Measurements from ENCODE around the gene INPP5E.

INPP5E gene

DNA sequence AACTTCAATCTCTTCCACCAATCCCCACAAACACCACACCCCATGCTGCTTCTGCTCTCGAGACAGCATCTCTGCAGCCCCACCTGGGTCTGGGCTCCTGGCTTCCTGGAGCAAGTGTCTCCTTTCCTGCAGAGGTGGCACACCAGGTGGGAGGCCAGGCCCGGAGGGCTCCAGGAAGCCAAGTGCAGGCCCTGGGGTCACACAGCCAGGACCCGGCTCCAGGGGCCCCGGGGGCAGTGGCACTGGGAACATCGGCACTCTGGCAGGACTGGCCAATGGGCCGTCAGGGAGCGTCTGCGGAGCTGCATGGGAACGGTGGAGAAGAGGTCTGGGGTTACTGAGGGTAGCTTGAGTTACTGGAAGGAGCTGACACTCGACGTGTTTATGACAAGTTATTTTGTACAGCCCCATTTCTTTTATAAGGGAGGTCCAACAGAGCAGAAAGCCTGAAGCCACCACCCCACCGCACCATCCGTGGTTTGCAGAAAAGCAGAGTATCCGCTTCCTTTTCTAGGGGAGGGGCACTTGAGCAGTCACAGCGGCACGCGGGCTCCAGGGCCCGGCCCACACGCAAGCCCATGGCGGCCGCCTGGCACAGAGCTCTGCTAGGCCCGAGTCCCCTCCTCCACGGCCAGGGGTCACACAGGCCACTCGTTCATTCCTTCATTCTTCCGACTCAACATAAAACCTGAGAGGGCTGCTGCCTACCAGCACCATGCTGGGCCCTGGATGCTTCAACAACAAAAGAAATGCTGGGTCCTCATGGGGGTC is 14.6 kb upstream of the INPP5E start:
- H3K79me2 ChIP-seq (ENCODE audit: insufficient read depth, low read length), result no peaks in the 10 kb centered on the region
- H3K4me2 ChIP-seq (ENCODE audit: low read depth, low read length, poor library complexity, severe bottlenecking), result no peak overlapping the region
- H4K20me1 ChIP-seq (ENCODE audit: insufficient read depth, low read length, poor library complexity, severe bottlenecking), result no peaks in the 10 kb centered on the region
- H3K4me3 ChIP-seq (ENCODE audit: low read length, poor library complexity, severe bottlenecking), result no peak overlapping the region
- TF ChIP-seq, protein P1, sequence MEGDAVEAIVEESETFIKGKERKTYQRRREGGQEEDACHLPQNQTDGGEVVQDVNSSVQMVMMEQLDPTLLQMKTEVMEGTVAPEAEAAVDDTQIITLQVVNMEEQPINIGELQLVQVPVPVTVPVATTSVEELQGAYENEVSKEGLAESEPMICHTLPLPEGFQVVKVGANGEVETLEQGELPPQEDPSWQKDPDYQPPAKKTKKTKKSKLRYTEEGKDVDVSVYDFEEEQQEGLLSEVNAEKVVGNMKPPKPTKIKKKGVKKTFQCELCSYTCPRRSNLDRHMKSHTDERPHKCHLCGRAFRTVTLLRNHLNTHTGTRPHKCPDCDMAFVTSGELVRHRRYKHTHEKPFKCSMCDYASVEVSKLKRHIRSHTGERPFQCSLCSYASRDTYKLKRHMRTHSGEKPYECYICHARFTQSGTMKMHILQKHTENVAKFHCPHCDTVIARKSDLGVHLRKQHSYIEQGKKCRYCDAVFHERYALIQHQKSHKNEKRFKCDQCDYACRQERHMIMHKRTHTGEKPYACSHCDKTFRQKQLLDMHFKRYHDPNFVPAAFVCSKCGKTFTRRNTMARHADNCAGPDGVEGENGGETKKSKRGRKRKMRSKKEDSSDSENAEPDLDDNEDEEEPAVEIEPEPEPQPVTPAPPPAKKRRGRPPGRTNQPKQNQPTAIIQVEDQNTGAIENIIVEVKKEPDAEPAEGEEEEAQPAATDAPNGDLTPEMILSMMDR (conservative IDR thresholded peaks at IDR 0.05; ENCODE audit: low read length), result no peak
- no peak for TF ChIP-seq EZH2phosphoT487 (IDR thresholded peaks at IDR 0.05; ENCODE audit: borderline replicate concordance)
- H3K9me2 ChIP-seq (replicated peaks; ENCODE audit: low read depth, low read length), result no peaks in the 10 kb centered on the region
- H3K4me1 ChIP-seq (ENCODE audit: insufficient read depth, low read length, poor library complexity, severe bottlenecking), result no peaks in the 10 kb centered on the region
- peaks cover 80% of the 10 kb centered on the region; the same call in 1 of the 2 replicates for H3K36me3 ChIP-seq (ENCODE audit: insufficient read depth, low read length)
- no peak overlapping the region for H2AFZ ChIP-seq (ENCODE audit: low read length)
- no peaks in the 10 kb centered on the region for H3K27me3 ChIP-seq (ENCODE audit: insufficient read depth, low read length, poor library complexity, severe bottlenecking)
- no peaks in the 10 kb centered on the region for H3K9me3 ChIP-seq (ENCODE audit: insufficient read depth, low read depth, low read length)
- H3K9ac ChIP-seq (ENCODE audit: low read depth, low read length, poor library complexity, severe bottlenecking), result no peak overlapping the region
- no peaks in the 10 kb centered on the region for H3F3A ChIP-seq (ENCODE audit: low read depth)

DNA sequence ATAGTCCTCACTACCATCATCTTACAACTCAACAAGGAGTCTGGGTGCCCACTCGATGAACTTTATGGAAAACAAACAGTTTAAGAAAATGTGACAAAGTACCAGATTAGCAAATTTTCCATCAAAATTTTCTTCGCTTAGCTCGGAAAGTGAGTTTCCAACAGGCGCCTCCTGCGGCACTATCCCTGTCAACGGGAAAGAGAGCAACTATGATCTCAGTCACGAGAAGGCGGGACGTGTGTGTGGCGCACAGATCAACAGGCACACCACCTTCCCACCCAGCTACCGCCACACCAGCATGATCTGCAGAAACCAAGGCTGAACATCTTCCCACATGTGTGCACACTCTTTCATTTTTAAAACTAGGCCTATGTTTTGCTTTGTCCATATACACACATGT is 13.7 kb upstream of the INPP5E start:
- H3K36me3 ChIP-seq (ENCODE audit: insufficient read depth, low read length), result peaks cover 77% of the 10 kb centered on the region; the same call in 1 of the 2 replicates
- no peak overlapping the region for H3K4me3 ChIP-seq (ENCODE audit: low read length, poor library complexity, severe bottlenecking)
- no peaks in the 10 kb centered on the region for H3F3A ChIP-seq (ENCODE audit: low read depth)
- no peaks in the 10 kb centered on the region for H3K79me2 ChIP-seq (ENCODE audit: insufficient read depth, low read length)
- no peak overlapping the region for H3K4me2 ChIP-seq (ENCODE audit: low read depth, low read length, poor library complexity, severe bottlenecking)
- no peaks in the 10 kb centered on the region for H3K9me2 ChIP-seq (replicated peaks; ENCODE audit: low read depth, low read length)
- H2AFZ ChIP-seq (ENCODE audit: low read length), result no peak overlapping the region
- no peak overlapping the region for H3K9ac ChIP-seq (ENCODE audit: low read depth, low read length, poor library complexity, severe bottlenecking)
- H4K20me1 ChIP-seq (ENCODE audit: insufficient read depth, low read length, poor library complexity, severe bottlenecking), result no peaks in the 10 kb centered on the region
- H3K4me1 ChIP-seq (ENCODE audit: insufficient read depth, low read length, poor library complexity, severe bottlenecking), result no peaks in the 10 kb centered on the region
- H3K27me3 ChIP-seq (ENCODE audit: insufficient read depth, low read length, poor library complexity, severe bottlenecking), result no peaks in the 10 kb centered on the region
- TF ChIP-seq, protein P1 (conservative IDR thresholded peaks at IDR 0.05; ENCODE audit: low read length), result no peak
- no peak for TF ChIP-seq EZH2phosphoT487 (IDR thresholded peaks at IDR 0.05; ENCODE audit: borderline replicate concordance)
- H3K9me3 ChIP-seq (ENCODE audit: insufficient read depth, low read depth, low read length), result no peaks in the 10 kb centered on the region

DNA sequence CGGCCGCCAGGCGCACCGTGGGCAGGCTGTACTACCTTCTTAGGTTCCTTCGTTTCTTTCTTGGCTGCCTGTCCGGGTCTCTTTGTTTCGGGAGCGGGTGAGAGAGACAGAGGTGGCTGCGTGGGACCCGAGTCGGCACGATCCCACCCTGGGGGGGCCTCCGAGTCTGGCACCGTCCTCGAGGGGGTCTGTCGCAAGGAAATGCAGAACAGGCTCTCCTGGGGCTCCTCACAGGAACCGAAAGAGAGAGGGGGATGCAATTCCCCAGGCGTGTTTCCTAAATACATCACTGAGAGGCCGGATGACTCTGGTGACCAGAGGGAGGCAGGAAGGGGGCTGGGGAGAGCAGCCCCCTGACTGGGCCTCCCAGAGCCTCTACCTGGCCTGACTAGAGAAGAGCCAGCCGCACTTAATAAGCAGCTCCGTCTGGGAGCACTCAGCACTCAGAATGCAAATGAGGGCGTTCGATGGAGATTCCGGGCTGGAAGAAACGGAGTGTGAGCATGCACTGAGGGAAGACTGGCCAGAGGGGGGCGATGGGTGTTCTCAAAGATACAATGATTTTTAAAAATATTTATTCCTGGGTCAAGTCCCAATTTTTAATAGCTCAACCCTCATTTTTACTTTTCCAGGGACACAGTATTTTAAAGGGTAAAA is 11.7 kb upstream of the INPP5E start:
- peaks cover 75% of the 10 kb centered on the region; the same call in 1 of the 2 replicates for H3K36me3 ChIP-seq (ENCODE audit: insufficient read depth, low read length)
- no peak overlapping the region for H2AFZ ChIP-seq (ENCODE audit: low read length)
- no peak overlapping the region for H3K4me2 ChIP-seq (ENCODE audit: low read depth, low read length, poor library complexity, severe bottlenecking)
- H3K79me2 ChIP-seq (ENCODE audit: insufficient read depth, low read length), result no peaks in the 10 kb centered on the region
- no peaks in the 10 kb centered on the region for H3F3A ChIP-seq (ENCODE audit: low read depth)
- no peaks in the 10 kb centered on the region for H4K20me1 ChIP-seq (ENCODE audit: insufficient read depth, low read length, poor library complexity, severe bottlenecking)
- H3K9me2 ChIP-seq (replicated peaks; ENCODE audit: low read depth, low read length), result no peaks in the 10 kb centered on the region
- H3K4me3 ChIP-seq (ENCODE audit: low read length, poor library complexity, severe bottlenecking), result no peak overlapping the region
- H3K4me1 ChIP-seq (ENCODE audit: insufficient read depth, low read length, poor library complexity, severe bottlenecking), result no peaks in the 10 kb centered on the region
- H3K9me3 ChIP-seq (ENCODE audit: insufficient read depth, low read depth, low read length), result no peaks in the 10 kb centered on the region
- no peak for TF ChIP-seq EZH2phosphoT487 (IDR thresholded peaks at IDR 0.05; ENCODE audit: borderline replicate concordance)
- TF ChIP-seq, protein P1 (conservative IDR thresholded peaks at IDR 0.05; ENCODE audit: low read length), result no peak
- H3K9ac ChIP-seq (ENCODE audit: low read depth, low read length, poor library complexity, severe bottlenecking), result no peak overlapping the region
- H3K27me3 ChIP-seq (ENCODE audit: insufficient read depth, low read length, poor library complexity, severe bottlenecking), result no peaks in the 10 kb centered on the region
